ENCODE measurements around the gene GIGYF2. TPM values are rescaled to one million over a fixed set of nuclear protein-coding genes. Genes with fewer than 3 reads are reported as not detected.

Gene GIGYF2
- total RNA-seq, 1 donor = 57.2 TPM

DNA sequence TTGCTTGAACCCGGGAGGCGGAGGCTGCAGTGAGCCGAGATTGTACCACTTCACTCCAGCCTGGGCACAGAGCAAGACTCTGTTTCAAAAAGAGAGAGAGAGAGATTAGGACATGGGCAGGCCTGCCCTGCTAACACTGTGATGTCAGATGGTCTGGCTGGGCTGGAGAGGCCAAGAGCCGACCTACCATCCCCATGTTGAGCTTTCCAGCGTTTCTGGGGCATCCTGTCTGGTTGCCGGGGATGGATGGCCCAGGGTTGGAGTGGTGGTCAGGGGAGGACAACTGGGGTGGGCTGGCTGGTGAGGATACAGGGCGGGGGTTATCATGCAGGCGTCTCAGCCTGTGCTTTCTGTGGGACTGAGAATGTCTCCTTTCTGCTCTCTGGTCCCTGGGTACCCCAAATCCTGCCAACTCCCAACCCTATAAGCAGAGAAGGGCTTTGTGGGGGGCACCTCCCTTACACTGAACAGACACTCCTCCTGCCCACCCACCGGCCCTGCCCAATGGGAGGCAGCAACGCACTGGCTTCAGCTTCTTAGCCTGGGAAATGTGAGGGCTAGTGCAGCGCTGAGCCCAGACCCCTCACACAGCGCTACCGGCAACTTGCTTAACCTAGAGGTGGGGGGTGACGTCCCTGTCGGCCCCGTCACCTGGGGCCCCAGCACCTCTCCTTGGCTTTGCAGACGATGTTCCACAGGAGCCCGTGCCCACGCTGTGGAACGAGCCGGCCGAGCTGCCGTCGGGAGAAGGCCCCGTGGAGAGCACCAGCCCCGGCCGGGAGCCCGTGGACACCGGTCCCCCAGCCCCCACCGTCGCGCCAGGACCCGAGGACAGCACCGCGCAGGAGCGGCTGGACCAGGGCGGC is 178.4 kb downstream of the GIGYF2 start:
- Histone ChIP-seq H3K27me3 (ENCODE audit: insufficient read depth, low read length) (peaks cover 6% of the 10 kb centered on the region), H3K4me3 (ENCODE audit: insufficient read depth, low read length) (no peak overlapping the region), H4K20me1 (ENCODE audit: insufficient read depth, low read length) (no peaks in the 10 kb centered on the region), H3K4me1 (ENCODE audit: insufficient read depth, low read length) (no peaks in the 10 kb centered on the region), H3K36me3 (ENCODE audit: insufficient read depth, low read length) (no peaks in the 10 kb centered on the region), H3K79me2 (ENCODE audit: insufficient read depth, low read length) (no peaks in the 10 kb centered on the region), H2AFZ (ENCODE audit: low read length) (no peak overlapping the region), H3K4me2 (ENCODE audit: insufficient read depth, low read length) (peak overlapping the region; percentile 28), H3K27ac (ENCODE audit: low read depth, low read length) (no peak overlapping the region), H3K9me3 (ENCODE audit: low read depth, low read length) (no peaks in the 10 kb centered on the region)
- DNase-seq (ENCODE audit: insufficient read length, low spot score, missing footprints) = peak; percentile 85
- TF ChIP-seq, protein P1, sequence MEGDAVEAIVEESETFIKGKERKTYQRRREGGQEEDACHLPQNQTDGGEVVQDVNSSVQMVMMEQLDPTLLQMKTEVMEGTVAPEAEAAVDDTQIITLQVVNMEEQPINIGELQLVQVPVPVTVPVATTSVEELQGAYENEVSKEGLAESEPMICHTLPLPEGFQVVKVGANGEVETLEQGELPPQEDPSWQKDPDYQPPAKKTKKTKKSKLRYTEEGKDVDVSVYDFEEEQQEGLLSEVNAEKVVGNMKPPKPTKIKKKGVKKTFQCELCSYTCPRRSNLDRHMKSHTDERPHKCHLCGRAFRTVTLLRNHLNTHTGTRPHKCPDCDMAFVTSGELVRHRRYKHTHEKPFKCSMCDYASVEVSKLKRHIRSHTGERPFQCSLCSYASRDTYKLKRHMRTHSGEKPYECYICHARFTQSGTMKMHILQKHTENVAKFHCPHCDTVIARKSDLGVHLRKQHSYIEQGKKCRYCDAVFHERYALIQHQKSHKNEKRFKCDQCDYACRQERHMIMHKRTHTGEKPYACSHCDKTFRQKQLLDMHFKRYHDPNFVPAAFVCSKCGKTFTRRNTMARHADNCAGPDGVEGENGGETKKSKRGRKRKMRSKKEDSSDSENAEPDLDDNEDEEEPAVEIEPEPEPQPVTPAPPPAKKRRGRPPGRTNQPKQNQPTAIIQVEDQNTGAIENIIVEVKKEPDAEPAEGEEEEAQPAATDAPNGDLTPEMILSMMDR (IDR thresholded peaks at IDR 0.05; ENCODE audit: extremely low read depth, low read depth, low read length) = no peak

DNA sequence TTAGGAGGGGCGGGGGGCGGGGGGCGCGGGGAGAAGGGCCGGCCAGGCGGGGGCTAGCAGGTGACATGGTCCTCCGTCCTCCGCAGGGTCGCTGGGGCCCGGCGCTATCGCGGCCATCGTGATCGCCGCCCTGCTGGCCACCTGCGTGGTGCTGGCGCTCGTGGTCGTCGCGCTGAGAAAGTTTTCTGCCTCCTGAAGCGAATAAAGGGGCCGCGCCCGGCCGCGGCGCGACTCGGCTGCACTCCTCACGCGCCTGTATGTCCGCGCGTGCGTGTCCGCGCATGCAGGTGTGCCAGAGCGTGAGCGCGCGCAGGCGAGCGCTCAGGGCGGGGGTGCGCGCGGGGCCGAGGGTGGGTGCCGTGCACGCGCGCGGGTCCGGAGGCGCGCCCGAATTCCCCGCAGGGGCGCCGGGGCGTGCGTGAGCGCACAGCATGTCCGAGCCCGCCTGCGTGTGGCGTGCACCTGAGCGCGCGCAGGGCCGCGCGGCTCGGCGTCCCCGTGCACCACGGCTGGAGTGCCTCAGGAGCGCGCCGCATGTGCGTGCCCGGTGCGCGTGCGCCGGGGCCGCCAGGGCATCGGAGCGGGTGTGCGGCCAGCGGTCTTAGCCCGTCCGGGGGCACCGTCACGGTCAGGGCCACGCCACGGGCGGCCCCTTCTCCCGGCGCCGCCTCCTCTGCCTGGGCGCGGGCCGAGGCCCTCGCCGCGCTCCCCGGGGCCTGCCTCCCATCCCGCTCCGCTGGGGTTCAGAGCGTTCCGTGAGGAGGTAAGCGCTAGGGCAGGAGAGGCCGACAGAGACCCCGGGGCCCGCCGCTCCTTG is 179.2 kb downstream of the GIGYF2 start:
- Histone ChIP-seq H3K4me3 (ENCODE audit: insufficient read depth, low read length) (peak overlapping the region; percentile 57), H3K36me3 (ENCODE audit: insufficient read depth, low read length) (no peaks in the 10 kb centered on the region), H3K79me2 (ENCODE audit: insufficient read depth, low read length) (no peaks in the 10 kb centered on the region), H4K20me1 (ENCODE audit: insufficient read depth, low read length) (no peaks in the 10 kb centered on the region), H2AFZ (ENCODE audit: low read length) (no peak overlapping the region), H3K27me3 (ENCODE audit: insufficient read depth, low read length) (peaks cover 6% of the 10 kb centered on the region), H3K4me1 (ENCODE audit: insufficient read depth, low read length) (no peaks in the 10 kb centered on the region), H3K27ac (ENCODE audit: low read depth, low read length) (no peak overlapping the region), H3K4me2 (ENCODE audit: insufficient read depth, low read length) (peak overlapping the region; percentile 72), H3K9me3 (ENCODE audit: low read depth, low read length) (no peaks in the 10 kb centered on the region)
- peak; percentile 92 for DNase-seq (ENCODE audit: insufficient read length, low spot score, missing footprints)
- TF ChIP-seq, protein P1 (IDR thresholded peaks at IDR 0.05; ENCODE audit: extremely low read depth, low read depth, low read length) = no peak

DNA sequence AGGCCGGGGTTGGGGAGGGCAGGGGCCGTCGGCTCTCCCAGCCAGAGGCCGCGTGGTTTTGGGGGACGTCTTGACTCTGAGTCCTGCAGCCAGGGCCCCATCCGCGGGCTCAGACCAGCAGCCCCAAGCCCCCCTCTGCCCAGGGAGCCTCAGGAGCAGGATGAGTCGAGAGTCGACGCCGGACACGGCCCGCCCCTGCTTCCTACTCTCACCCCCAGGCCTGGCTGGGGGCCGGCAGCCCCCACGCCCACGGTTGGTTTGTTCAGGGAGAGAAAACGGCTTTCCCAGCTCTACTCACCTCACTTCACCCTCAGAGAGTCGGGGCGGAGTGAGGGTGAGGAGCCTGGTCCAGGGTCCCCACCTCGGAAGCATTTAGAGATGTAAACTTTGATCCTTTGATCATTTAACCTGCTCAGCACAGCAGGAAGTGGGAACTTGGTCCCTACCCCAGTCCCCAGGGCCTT is 179.9 kb downstream of the GIGYF2 start:
- Histone ChIP-seq H3K79me2 (ENCODE audit: insufficient read depth, low read length) (no peaks in the 10 kb centered on the region), H4K20me1 (ENCODE audit: insufficient read depth, low read length) (no peaks in the 10 kb centered on the region), H2AFZ (ENCODE audit: low read length) (no peak overlapping the region), H3K9me3 (ENCODE audit: low read depth, low read length) (no peaks in the 10 kb centered on the region), H3K27me3 (ENCODE audit: insufficient read depth, low read length) (peaks cover 6% of the 10 kb centered on the region), H3K4me1 (ENCODE audit: insufficient read depth, low read length) (no peaks in the 10 kb centered on the region), H3K36me3 (ENCODE audit: insufficient read depth, low read length) (no peaks in the 10 kb centered on the region), H3K4me3 (ENCODE audit: insufficient read depth, low read length) (peak overlapping the region; percentile 57), H3K27ac (ENCODE audit: low read depth, low read length) (no peak overlapping the region), H3K4me2 (ENCODE audit: insufficient read depth, low read length) (peak overlapping the region; percentile 72)
- DNase-seq (ENCODE audit: insufficient read length, low spot score, missing footprints) = no peak
- TF ChIP-seq, protein P1 (IDR thresholded peaks at IDR 0.05; ENCODE audit: extremely low read depth, low read depth, low read length) = no peak

Data from osteoblast (primary cell).